Subcutaneous abdominal adipose tissue (tissue), 5 donors: ENCODE data around the gene ITPR1.

Experiments
- H3K27ac ChIP-seq: one replicate; pipeline ENCODE4 v1.7.0; 2013; ENCODE audit warnings: low read depth, mild to moderate bottlenecking, inconsistent platforms, low read length, moderate library complexity
- H3K27me3 ChIP-seq, 5 donors: one replicate each; pipeline ENCODE4 v1.7.0; 2013; ENCODE audit warnings: low read length in 5 of 5, inconsistent platforms in 1 of 5; ENCODE audit not compliant: control insufficient read depth in 5 of 5, insufficient read depth in 4 of 5
- H3K36me3 ChIP-seq, 5 donors: one replicate each; pipeline ENCODE4 v1.7.0; 2013; ENCODE audit warnings: low read length in 5 of 5; ENCODE audit not compliant: control insufficient read depth in 5 of 5, insufficient read depth in 5 of 5
- H3K4me1 ChIP-seq, 5 donors: one replicate each; pipeline ENCODE4 v1.7.0; 2013; ENCODE audit warnings: low read length in 5 of 5, mild to moderate bottlenecking in 3 of 5, moderate library complexity in 1 of 5; ENCODE audit not compliant: control insufficient read depth in 5 of 5, insufficient read depth in 5 of 5
- H3K4me3 ChIP-seq, 5 donors: one replicate each; pipeline ENCODE4 v1.7.0; 2013; ENCODE audit warnings: low read length in 5 of 5, low read depth in 1 of 5
- H3K9ac ChIP-seq, 5 donors: one replicate each; pipeline ENCODE4 v1.7.0; 2013; ENCODE audit warnings: low read length in 5 of 5, mild to moderate bottlenecking in 4 of 5, moderate library complexity in 3 of 5
- H3K9me3 ChIP-seq, 5 donors: one replicate each; pipeline ENCODE4 v1.7.0; 2013; ENCODE audit warnings: low read length in 5 of 5; ENCODE audit not compliant: control insufficient read depth in 5 of 5
- donor health status: healthy.
- donor health status: healthy.
- donor health status: healthy.
- donor health status: healthy.
- donor health status: healthy.

Gene ITPR1

GRCh38 chr3:4675704-4676103 lies 182.6 kb downstream of the ITPR1 start:
- H3K27ac ChIP-seq: no peak overlapping the region
- no peaks in the 10 kb centered on the region for H3K4me1 ChIP-seq
- no peak overlapping the region for H3K9ac ChIP-seq
- H3K36me3 ChIP-seq: peaks cover 8 to 47% (median 30%) of the 10 kb centered on the region in 5 donors
- H3K9me3 ChIP-seq: no peaks in the 10 kb centered on the region
- H3K4me3 ChIP-seq: no peak overlapping the region
- H3K27me3 ChIP-seq: no peaks in the 10 kb centered on the region

- Histone ChIP-seq H3K27ac (no peak overlapping the region), H3K9me3 (no peaks in the 10 kb centered on the region), H3K4me3 (no peak overlapping the region), H3K9ac (no peak overlapping the region), H3K27me3 (no peaks in the 10 kb centered on the region), H3K36me3 (peaks cover 5 to 46% (median 19%) of the 10 kb centered on the region in 5 donors), H3K4me1 (no peaks in the 10 kb centered on the region)
These were observed 185.2 kb downstream of the ITPR1 start for GRCh38 chr3:4678320-4678719.

- no peaks in the 10 kb centered on the region for H3K9me3 ChIP-seq
- peaks cover 9 to 58% (median 34%) of the 10 kb centered on the region in 5 donors for H3K36me3 ChIP-seq
- H3K4me1 ChIP-seq: no peaks in the 10 kb centered on the region
- H3K27ac ChIP-seq: no peak overlapping the region
- no peaks in the 10 kb centered on the region for H3K27me3 ChIP-seq
- no peak overlapping the region for H3K4me3 ChIP-seq
- no peak overlapping the region for H3K9ac ChIP-seq
These were observed 187.1 kb downstream of the ITPR1 start for GRCh38 chr3:4680227-4680691.

- Histone ChIP-seq H3K4me1 (no peaks in the 10 kb centered on the region), H3K27me3 (no peaks in the 10 kb centered on the region), H3K9ac (no peak overlapping the region), H3K4me3 (no peak overlapping the region), H3K36me3 (peaks cover 5 to 61% (median 37%) of the 10 kb centered on the region in 5 donors), H3K27ac (no peak overlapping the region), H3K9me3 (no peaks in the 10 kb centered on the region)
These were observed 187.7 kb downstream of the ITPR1 start for GRCh38 chr3:4680871-4681300.

GRCh38 chr3:4681301-4681700 lies 188.2 kb downstream of the ITPR1 start:
- Histone ChIP-seq H3K9me3 (no peaks in the 10 kb centered on the region), H3K4me3 (no peak overlapping the region), H3K4me1 (no peaks in the 10 kb centered on the region), H3K27ac (no peak overlapping the region), H3K9ac (no peak overlapping the region), H3K36me3 (peaks cover 5 to 65% (median 41%) of the 10 kb centered on the region in 5 donors), H3K27me3 (no peaks in the 10 kb centered on the region)

- no peaks in the 10 kb centered on the region for H3K9me3 ChIP-seq
- H3K4me3 ChIP-seq: no peak overlapping the region
- H3K27ac ChIP-seq: no peak overlapping the region
- H3K4me1 ChIP-seq: no peaks in the 10 kb centered on the region
- no peak overlapping the region for H3K9ac ChIP-seq
- no peaks in the 10 kb centered on the region for H3K27me3 ChIP-seq
- H3K36me3 ChIP-seq: peaks cover 12 to 65% (median 52%) of the 10 kb centered on the region in 5 donors
These were observed 191.0 kb downstream of the ITPR1 start for GRCh38 chr3:4684117-4684516.

- peaks cover 0 to 4% (median 0%) of the 10 kb centered on the region in 5 donors for H3K9me3 ChIP-seq
- H3K9ac ChIP-seq: no peak overlapping the region
- peaks cover 18 to 65% (median 51%) of the 10 kb centered on the region in 5 donors for H3K36me3 ChIP-seq
- no peak overlapping the region for H3K27ac ChIP-seq
- H3K4me1 ChIP-seq: no peaks in the 10 kb centered on the region
- no peaks in the 10 kb centered on the region for H3K27me3 ChIP-seq
- no peak overlapping the region for H3K4me3 ChIP-seq
These were observed 191.8 kb downstream of the ITPR1 start for GRCh38 chr3:4684976-4685375.

- no peaks in the 10 kb centered on the region for H3K27me3 ChIP-seq
- no peak overlapping the region for H3K4me3 ChIP-seq
- H3K4me1 ChIP-seq: no peaks in the 10 kb centered on the region
- peaks cover 25 to 62% (median 52%) of the 10 kb centered on the region in 5 donors for H3K36me3 ChIP-seq
- H3K9ac ChIP-seq: no peak overlapping the region
- H3K27ac ChIP-seq: no peak overlapping the region
- H3K9me3 ChIP-seq: peaks cover 0 to 8% (median 6%) of the 10 kb centered on the region in 5 donors
These were observed 192.7 kb downstream of the ITPR1 start for GRCh38 chr3:4685673-4686345.

GRCh38 chr3:4686619-4687018 lies 193.5 kb downstream of the ITPR1 start:
- no peak overlapping the region for H3K27ac ChIP-seq

GRCh38 chr3:4687167-4687566 lies 194.0 kb downstream of the ITPR1 start:
- Histone ChIP-seq H3K27ac (no peak overlapping the region), H3K9ac (no peak overlapping the region), H3K4me1 (no peaks in the 10 kb centered on the region), H3K9me3 (peaks cover 0 to 8% (median 6%) of the 10 kb centered on the region in 5 donors), H3K27me3 (no peaks in the 10 kb centered on the region), H3K36me3 (peaks cover 31 to 60% (median 55%) of the 10 kb centered on the region in 5 donors), H3K4me3 (no peak overlapping the region)

More at GRCh38 chr3:4686619-4687018, 193.5 kb downstream of the ITPR1 start:
- Histone ChIP-seq H3K4me3 (no peak overlapping the region), H3K27me3 (no peaks in the 10 kb centered on the region), H3K9me3 (peaks cover 0 to 8% (median 6%) of the 10 kb centered on the region in 5 donors), H3K4me1 (no peaks in the 10 kb centered on the region), H3K36me3 (peaks cover 31 to 60% (median 55%) of the 10 kb centered on the region in 5 donors), H3K9ac (no peak overlapping the region)
